ENCODE data around the gene PARD3. TPM values are rescaled to one million over a fixed set of nuclear protein-coding genes. Genes with fewer than 3 reads are reported as not detected.

PARD3 gene
- total RNA-seq, 1 experiment from 2014 or later = 29.7 TPM

DNA sequence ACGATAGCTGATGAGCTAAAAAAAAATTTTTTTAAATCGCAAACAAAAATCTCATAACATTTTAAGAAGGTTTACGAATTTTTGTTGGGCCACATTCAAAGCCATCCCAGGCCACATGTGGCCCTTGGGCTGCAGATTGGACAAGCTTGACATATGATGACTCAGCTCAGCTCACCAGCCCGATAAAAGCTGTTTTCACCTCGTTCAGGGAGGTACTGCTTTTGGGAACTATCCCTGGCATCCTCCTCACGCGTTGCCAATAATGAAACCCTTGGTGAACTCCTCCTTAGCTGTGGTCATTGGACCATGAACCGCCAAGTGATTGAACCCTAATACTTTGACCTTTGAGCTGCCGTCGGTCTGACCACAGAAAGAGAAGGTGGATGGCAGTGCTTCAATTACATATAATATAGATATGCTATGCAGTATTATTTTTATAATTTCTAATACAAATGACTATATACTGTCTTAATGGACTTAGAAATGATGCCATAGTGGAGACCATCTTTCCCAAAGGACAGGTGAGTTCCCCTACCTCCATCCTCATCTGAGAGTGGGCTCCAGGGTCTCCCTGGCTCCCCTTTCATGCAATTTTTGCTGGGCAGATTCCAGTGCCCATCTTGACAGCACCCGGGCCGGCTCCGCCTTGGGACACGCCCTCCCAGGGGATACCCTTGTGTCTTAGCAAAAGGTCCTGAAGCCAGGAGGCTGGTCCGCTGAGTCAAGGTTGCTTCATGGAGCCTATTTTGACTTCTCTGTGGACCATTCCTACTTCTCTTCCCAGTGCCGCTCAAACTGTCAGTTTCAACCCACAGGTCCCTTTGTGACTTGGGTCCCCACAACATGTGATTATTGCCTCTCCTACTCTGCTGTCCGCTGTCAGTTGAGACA lies 707.2 kb downstream of the PARD3 start:
- DNase-seq (ENCODE audit: low read depth) = no peak

DNA sequence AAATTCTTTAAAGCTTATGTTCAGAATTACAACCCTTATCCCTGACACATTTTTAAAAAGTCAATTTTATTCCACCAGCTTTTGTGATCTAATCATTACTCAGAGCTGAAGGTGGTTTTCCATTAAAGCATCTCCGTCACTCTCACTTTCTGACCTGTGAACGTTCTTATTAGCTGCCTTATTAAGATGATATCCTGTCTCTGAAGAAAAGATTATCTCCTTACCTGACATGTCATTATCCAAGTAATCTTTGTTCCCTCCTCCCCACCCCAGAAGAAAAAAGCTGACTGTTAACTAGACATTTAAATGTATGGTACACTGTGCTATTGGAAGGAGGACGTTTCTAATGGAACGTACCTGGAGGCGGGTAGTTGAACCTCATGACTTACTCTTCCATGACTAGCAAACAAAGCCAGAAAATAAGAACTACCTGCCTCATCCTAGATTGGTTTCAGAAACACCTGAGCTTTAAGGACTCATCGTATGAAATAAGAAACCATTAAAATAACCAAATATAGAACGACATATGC lies 708.7 kb downstream of the PARD3 start:
- DNase-seq (ENCODE audit: low read depth) = no peak

DNA sequence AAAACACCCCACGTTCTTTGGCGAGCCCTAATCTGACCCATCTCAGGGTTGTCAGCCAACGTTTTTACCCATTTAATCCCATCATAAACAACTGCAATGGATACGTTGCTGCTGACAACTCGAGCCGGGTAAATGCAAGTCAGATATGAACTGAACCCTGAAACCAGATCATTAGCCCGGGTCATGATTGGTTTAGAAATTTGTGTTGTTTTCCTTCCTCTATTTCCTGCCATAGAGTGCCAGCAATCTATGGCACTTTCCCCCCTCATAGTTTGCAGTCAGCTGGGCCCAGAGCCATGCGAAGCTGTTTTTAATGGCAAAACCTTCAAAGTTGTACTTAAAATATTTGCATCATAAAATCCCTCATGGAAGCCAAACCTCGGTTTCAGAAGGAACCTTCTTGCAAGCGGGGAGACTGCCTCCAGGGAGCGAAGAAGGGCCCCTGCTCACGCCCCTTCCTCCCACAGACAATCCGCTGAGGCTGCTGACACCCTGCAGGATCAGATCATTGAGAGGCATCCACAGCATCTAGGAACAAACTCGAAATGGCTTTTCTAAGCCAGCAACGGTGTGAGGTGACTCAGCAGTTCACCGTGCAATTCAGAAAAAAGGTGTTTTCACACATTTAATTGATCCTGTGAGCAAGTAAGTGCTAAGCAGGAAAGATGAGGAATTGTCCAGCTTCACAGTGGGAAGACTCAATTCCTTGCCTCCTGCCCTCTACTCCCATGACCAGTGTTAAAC lies 710.1 kb downstream of the PARD3 start:
- no peak for DNase-seq (ENCODE audit: low read depth)

DNA sequence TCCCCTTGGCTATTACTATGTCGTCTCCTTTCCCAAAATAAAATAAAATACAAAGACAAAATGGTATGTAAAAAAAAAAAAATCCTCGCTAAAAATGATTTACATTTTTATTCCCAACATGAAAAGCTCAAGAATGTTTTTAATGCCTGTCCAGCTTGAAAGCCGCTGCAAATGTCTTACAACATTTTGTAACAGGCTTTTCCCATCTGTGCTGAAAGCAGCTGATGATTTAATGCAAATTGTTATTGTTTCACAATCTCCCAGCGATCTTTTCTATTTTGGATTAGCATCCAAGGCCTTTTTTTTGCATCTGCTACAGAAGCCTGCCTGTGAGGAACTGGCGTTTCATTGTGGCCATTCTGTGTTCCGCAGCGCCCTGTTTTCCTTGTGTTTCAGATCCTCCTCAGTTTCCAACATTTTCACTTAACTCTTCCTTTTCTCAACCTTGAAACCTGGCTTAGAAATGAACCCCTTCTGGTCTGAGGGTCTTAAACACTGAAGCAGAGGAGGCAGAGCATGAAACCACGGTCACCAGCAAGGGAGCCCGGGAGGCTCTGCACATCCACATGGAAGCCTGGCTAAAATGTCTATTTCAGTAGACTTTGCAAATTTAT lies 712.1 kb downstream of the PARD3 start:
- no peak for DNase-seq (ENCODE audit: low read depth)

GRCh38 chr10:34102237-34102673 lies 712.8 kb downstream of the PARD3 start:
- DNase-seq (ENCODE audit: low read depth) = no peak

DNA sequence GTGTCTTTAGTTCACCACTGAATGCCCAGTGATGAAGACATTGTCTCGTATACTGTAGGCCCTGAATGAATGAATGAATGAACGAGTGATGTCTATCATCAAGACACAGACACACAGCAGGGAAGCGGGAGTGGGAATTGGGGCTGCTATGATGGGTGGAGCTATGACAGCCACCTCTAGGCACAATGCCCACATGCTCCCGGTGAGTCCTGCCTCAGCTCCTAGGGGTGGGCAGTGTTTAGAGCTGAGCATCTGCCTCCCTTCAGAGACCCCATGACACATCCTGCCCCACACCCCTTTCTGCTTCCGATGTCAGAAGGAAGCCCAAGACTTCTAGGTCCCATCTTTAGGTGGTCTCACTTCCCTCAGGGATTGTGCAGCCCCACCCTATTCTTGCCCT lies 714.1 kb downstream of the PARD3 start:
- no peak for DNase-seq (ENCODE audit: low read depth)

DNA sequence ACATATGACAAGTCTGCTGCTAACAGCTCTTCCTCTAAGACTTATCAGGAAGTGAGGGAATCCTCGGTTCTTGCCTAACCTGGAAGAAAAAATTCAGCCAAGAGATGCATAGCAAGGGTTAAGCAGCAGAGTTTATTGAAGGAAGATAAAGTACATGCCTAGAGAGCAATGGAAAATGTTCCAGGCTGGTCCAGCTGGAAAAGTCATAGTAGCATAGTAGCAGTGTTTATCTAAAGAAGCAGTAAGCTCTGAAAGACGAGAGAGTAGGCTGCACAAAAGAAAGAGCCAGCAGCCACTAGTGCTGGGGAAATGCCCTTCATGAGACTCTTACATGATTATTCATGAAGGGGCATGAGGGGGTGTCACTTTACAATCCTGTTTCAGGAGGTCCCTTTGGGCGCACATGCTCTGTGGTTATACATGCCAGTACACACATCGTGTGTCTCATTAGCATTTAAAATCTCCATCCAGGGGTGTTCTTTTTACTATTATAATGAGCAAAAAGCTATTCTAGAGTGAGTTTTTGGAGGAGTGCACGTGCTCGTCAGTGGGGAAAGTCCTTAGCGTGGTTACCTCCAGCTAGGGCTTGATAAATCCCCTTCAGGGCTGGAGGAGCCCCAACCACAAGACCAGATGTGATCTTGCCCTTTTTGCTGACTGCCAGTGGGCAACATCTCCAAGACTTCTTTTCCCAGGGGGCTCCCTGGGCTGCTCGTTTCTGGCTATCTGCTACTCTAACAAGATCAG lies 716.1 kb downstream of the PARD3 start:
- no peak for DNase-seq (ENCODE audit: low read depth)

DNA sequence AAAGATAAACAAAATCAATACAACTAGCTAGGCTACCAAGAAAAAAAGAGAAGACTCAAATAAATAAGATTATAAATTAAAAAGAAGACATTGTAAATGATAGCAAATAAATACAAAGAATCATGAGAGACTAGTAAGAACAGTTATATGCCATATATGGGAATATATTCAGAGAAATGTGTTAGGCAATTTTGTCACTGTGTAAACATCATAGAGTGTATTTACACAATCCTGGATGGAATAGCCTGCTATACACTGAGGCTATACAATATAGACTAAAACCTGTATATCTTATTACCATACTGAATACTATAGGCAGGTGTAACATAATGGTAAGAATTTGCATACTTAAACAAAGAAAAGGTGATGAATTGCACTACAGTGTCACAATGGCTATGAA lies 717.4 kb downstream of the PARD3 start:
- no peak for DNase-seq (ENCODE audit: low read depth)

DNA sequence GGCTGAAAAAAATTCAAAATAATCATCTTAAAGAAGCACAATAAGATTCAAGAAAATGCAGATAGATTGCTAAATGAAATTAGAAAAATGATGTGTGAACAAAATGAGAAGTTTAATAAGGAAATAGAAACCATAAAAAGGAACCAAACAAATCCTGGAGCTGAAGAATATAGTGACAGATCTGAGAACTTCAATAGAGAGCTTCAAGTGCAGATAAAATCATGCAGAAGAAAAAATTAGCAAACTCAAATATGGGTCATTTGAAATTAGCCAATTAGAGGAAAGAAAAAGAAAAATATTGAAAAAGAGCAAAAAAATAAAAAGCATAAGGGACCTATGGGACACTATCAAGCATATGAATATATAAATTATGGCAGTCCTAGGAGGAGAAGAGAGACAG lies 720.1 kb downstream of the PARD3 start:
- no peak for DNase-seq (ENCODE audit: low read depth)

DNA sequence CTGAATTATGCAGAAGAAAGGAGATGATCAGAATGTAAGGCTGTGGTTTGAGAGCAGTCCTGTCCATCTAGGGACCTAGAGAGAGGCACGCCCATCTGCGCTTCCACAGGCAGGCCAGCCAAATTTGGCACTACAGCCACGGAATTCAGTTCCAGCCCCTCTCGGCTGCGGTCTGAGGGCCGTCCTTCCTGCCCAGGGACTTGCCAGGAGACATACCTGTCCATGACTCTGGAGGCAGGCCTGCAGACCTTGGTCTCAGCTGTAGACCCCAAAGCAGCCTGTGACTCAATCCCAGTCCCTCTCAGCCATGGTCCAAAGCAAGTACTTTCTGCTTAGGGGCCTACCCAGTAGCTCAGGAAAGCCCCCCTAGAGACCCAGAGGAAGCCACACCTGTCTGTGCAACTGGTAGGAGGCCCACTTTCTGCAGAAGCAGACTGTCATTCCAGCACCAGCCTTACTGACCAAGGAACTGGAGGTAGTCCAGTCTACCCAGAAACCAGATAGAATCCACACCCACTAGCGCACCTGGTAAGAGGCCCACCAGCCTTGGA lies 720.9 kb downstream of the PARD3 start:
- DNase-seq (ENCODE audit: low read depth) = no peak

GRCh38 chr10:34092891-34093290 lies 722.2 kb downstream of the PARD3 start:
- DNase-seq (ENCODE audit: low read depth) = no peak

DNA sequence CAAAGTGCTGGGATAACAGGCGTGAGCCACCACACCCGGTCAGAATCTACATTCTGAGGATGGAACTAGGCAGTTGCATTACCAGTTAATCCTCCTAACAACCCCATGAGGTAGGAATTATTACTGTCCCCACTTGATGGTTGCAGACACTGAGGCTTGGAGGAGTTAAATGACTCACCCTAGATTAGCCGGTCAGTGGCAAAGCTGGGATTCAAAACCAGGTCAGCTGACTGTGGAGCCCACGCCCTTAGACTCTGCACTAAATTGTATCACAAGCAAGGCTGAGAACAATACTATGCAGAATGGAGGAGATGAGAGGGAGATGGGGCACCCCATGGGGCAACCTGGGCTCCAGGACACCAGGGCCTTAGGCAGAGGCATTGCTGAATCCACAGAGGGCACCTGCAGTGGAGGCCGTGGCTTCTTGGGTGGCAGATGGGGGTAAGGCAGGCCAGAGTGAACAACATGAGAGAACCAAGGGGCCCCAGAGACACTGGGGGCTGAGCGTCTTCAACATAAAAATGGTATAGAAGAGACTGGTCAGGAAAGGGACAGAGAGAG lies 723.4 kb downstream of the PARD3 start:
- no peak for DNase-seq (ENCODE audit: low read depth)

DNA sequence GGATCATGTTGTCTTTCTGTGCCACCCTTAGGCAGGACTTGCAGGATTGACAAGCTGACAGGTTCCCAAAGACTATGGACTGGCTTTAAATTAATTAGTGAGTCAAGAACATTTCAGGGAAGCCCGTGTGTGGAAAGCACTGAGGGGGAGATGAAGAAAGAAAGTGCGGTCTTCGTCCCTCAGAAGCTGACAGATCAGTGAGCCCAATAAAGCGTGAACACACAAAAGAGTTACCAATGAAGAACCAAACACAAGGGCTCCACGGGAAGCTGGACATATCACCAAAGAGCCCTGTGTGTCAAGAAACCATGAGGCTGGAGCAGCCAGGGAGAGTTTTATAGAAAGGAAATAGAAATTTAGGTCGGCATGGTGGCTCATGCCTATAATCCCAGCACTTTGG lies 725.8 kb downstream of the PARD3 start:
- no peak for DNase-seq (ENCODE audit: low read depth)

DNA sequence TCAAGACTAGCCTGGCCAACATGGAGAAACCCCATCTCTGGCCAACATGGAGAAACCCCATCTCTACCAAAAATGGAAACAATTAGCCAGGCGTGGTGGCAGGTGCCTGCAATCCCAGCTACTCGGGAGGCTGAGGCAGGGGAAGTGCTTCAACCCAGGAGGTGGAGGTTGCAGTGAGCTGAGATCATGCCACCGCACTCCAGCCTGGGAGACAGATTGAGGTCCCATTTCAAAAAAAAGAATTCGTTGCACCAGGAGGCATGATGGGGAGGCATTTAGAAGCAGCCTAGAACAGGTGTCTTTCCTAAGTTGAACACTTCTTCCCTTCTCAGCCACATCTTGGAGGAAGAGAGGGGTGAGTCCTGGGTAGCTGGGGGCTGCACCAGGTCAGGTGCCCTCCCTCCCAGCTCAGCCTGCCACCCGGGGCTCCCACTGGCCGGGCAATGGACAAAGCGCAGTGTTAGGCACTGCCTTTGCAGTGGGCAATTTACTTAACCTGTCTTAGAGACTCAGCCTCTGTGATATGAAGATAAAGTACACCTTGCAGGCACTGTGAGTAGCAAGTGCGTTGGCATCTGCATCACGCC lies 726.8 kb downstream of the PARD3 start:
- DNase-seq (ENCODE audit: low read depth) = no peak

DNA sequence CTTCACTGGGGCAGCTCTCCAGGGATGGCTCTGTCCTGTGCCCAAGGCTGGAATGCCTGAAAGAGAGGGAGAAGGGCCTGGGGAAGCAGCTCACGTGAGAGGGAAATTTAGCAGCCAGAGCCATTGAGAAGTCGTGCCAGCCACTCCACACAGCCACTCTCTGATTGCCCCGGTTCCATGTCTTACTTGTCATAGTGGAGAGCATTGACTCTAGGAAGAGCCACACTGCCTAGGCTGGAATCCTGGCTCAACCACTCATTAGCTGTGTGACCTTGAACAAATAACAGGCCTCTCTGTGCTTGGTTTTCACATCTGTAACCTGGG lies 728.0 kb downstream of the PARD3 start:
- DNase-seq (ENCODE audit: low read depth) = no peak

DNA sequence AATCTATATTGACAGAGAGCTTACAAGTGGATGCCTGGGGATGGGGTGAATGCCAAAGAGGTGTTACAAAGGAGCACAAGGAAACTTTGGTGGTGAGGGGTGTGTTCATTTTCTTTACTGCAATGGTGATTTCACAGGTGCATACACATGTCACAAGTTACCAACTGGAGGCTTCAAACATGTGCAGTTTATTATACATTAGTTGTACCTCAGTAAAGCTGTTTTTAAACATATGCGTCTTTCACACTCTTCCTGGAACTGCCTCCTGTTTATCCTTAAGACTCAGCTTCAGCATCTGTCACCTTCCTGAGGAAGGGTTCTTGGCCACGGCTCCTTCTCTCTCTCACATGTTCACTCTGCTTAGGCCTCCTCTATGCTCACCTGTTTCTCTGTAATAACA lies 731.5 kb downstream of the PARD3 start:
- DNase-seq (ENCODE audit: low read depth) = no peak

GRCh38 chr10:34081948-34082347 lies 733.1 kb downstream of the PARD3 start:
- DNase-seq (ENCODE audit: low read depth) = no peak

GRCh38 chr10:34081347-34081743 lies 733.8 kb downstream of the PARD3 start:
- no peak for DNase-seq (ENCODE audit: low read depth)

GRCh38 chr10:34080485-34081346 lies 734.4 kb downstream of the PARD3 start:
- no peak for DNase-seq (ENCODE audit: low read depth)

Measured in Daoy (cell line).